Mucosa of rectum (tissue), 2 donors: ENCODE measurements around the gene SPRYD7.

Experiments
- H3K27ac ChIP-seq, 2 donors: one replicate each; pipeline ENCODE4 v1.7.0; 2013; ENCODE audit warnings: inconsistent platforms in 2 of 2, low read depth in 2 of 2, low read length in 2 of 2
- H3K27me3 ChIP-seq, 2 donors: one replicate each; pipeline ENCODE4 v1.7.0; 2013; ENCODE audit warnings: low read length in 2 of 2; ENCODE audit not compliant: control insufficient read depth in 2 of 2, insufficient read depth in 2 of 2
- H3K36me3 ChIP-seq, 2 donors: one replicate each; pipeline ENCODE4 v1.7.0; 2013; ENCODE audit warnings: low read length in 2 of 2; ENCODE audit not compliant: control insufficient read depth in 2 of 2, insufficient read depth in 2 of 2
- H3K4me1 ChIP-seq, 2 donors: one replicate each; pipeline ENCODE4 v1.7.0; 2013; ENCODE audit warnings: low read length in 2 of 2, mild to moderate bottlenecking in 1 of 2; ENCODE audit not compliant: control insufficient read depth in 2 of 2, insufficient read depth in 2 of 2
- H3K4me3 ChIP-seq, 2 donors: one replicate each; pipeline ENCODE4 v1.7.0; 2013; ENCODE audit warnings: low read length in 2 of 2
- H3K9ac ChIP-seq, 2 donors: one replicate each; pipeline ENCODE4 v1.7.0; 2013; ENCODE audit warnings: low read length in 2 of 2, low read depth in 1 of 2, mild to moderate bottlenecking in 1 of 2
- H3K9me3 ChIP-seq, 2 donors: one replicate each; pipeline ENCODE4 v1.7.0; 2013; ENCODE audit warnings: low read length in 2 of 2; ENCODE audit not compliant: control insufficient read depth in 2 of 2
- donor health status: healthy.
- donor health status: Normal muscosa, but diverticular disease.

Gene SPRYD7

GRCh38 chr13:49904729-49905456 lies 31.2 kb downstream of the SPRYD7 start:
- H3K27ac ChIP-seq = no peak overlapping the region
- H3K9ac ChIP-seq = no peak overlapping the region
- H3K9me3 ChIP-seq = no peaks in the 10 kb centered on the region
- no peaks in the 10 kb centered on the region for H3K36me3 ChIP-seq
- H3K4me1 ChIP-seq = no peaks in the 10 kb centered on the region
- no peak overlapping the region for H3K4me3 ChIP-seq
- no peaks in the 10 kb centered on the region for H3K27me3 ChIP-seq

DNA sequence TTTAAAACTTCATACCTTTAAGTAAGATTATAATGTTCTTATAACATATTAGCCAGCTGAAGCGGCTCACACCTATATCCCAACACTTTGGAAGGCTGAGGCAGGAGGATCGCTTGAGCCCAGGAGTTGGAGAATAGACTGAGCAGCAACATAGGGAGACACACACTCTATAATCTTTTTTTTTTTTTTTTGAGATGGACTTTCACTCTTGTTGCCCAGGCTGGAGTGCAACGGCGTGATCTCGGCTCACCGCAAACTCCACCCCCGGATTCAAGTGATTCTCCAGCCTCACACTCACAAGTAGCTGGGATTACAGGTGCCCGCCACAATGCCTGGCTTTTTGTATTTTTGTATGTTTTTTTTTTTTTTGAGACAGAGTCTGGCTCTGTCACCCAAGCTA lies 37.3 kb downstream of the SPRYD7 start:
- no peaks in the 10 kb centered on the region for H3K9me3 ChIP-seq
- no peak overlapping the region for H3K27ac ChIP-seq
- no peaks in the 10 kb centered on the region for H3K27me3 ChIP-seq
- H3K9ac ChIP-seq = no peak overlapping the region
- H3K4me3 ChIP-seq = no peak overlapping the region
- H3K4me1 ChIP-seq = no peaks in the 10 kb centered on the region
- H3K36me3 ChIP-seq = no peaks in the 10 kb centered on the region

DNA sequence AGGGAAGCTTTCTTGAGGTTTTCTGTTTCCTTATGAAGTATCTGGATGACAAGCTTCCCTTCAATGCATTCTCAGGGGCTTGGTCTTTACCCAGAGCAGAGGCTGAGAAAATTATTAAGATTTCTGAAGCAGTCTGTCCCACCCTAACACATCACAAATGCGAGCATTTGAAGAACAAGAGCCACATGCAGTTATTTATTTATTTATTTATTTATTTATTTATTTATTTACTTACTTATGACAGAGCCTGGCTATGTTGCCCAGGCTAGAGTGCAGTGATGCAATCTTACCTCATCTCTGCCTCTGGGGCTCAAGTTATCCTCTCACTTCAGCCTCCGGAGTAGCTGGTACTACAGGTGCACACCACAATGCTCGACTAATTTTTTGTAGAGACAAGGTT lies 38.4 kb downstream of the SPRYD7 start:
- Histone ChIP-seq H3K27me3 (no peaks in the 10 kb centered on the region), H3K9ac (no peak overlapping the region), H3K9me3 (no peaks in the 10 kb centered on the region), H3K27ac (no peak overlapping the region), H3K36me3 (no peaks in the 10 kb centered on the region), H3K4me3 (no peak overlapping the region), H3K4me1 (no peaks in the 10 kb centered on the region)

DNA sequence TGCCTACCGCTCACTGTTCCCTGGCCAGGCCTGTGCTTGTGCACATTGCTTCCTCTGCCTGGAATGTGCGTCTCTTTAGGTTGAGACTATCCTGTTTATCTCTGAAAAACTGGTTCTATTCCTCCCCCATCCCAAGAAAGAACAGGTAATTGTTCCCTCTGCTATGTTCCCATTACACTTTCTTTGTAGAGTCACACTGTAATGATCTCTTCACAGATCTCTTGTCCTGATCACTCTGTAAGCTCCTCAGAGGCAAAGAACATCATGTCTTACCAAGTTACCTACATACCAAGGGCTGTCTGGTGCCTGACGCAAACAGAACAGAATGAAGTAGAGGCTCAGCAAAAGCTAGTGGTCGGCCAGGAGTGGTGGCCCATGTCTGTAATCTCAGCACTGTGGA lies 40.3 kb downstream of the SPRYD7 start:
- Histone ChIP-seq H3K4me3 (no peak overlapping the region), H3K27ac (no peak overlapping the region), H3K27me3 (no peaks in the 10 kb centered on the region), H3K9me3 (no peaks in the 10 kb centered on the region), H3K9ac (no peak overlapping the region), H3K4me1 (no peaks in the 10 kb centered on the region), H3K36me3 (no peaks in the 10 kb centered on the region)

DNA sequence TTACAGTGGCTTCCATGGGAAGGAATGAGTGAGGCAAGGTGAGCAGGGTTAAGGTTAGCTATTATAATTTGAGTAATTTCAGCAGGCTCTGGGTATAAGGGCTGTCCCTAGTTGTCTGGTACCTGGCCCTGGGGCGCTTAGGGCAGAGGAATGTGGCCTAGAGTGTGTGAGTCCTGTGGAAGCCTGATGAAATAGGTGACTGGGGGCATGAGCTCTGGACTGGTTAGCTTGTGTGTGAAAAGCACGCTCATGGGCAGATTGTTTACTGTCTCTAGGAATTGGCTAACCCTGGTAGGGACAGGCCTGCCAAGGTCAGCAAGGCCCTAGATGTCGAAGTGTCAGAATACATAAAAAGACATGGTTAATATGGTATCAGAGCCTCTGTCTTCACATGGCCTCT lies 42.5 kb downstream of the SPRYD7 start:
- Histone ChIP-seq H3K9ac (no peak overlapping the region), H3K4me1 (no peaks in the 10 kb centered on the region), H3K27me3 (no peaks in the 10 kb centered on the region), H3K27ac (no peak overlapping the region), H3K4me3 (no peak overlapping the region), H3K9me3 (no peaks in the 10 kb centered on the region), H3K36me3 (no peaks in the 10 kb centered on the region)

DNA sequence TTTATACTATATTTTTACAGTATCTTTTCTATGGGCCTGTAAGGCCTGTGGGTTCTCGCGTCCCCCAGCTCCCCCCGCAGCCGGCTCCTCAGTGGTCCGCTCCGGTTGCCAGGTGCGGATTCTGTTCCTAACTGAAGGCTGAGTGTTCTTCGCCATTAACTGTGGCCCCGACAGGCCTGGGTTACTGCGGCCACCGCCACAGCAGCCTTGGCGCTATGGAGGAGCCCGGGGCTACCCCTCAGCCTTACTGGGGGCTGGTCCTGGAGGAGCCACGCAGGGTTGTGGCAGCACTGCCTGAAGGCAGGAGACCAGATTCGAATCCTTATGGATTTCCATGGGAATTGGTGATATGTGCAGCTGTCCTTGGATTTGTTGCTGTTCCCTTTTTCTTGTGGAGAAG lies 45.8 kb downstream of the SPRYD7 start:
- no peaks in the 10 kb centered on the region for H3K4me1 ChIP-seq
- no peaks in the 10 kb centered on the region for H3K36me3 ChIP-seq
- H3K4me3 ChIP-seq = no peak overlapping the region
- H3K27ac ChIP-seq = no peak overlapping the region
- H3K9me3 ChIP-seq = no peaks in the 10 kb centered on the region
- H3K27me3 ChIP-seq = no peaks in the 10 kb centered on the region
- no peak overlapping the region for H3K9ac ChIP-seq

DNA sequence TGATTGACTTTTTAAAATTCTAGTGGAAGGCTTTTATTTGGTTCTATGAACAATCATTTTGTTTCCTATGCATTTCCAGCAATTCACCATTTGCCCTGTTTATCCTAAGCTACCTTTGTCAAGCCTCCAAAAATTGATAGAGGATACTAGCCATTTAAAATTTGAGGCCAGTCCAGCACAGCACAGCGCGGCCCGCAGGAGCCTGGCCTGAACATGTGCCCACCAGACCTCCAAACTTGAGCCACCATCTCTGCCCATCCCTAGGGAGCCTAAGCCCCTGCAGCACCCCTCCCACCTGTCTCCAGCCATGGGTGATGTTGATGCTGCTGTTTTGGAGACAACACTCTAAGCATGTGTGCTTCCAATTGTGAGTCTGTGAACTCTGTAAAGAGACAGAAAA lies 57.5 kb downstream of the SPRYD7 start:
- Histone ChIP-seq H3K9ac (no peak overlapping the region), H3K27me3 (no peaks in the 10 kb centered on the region), H3K27ac (no peak overlapping the region), H3K36me3 (no peaks in the 10 kb centered on the region), H3K9me3 (peaks cover 0 to 13% of the 10 kb centered on the region in 2 donors), H3K4me1 (no peaks in the 10 kb centered on the region), H3K4me3 (no peak overlapping the region)

DNA sequence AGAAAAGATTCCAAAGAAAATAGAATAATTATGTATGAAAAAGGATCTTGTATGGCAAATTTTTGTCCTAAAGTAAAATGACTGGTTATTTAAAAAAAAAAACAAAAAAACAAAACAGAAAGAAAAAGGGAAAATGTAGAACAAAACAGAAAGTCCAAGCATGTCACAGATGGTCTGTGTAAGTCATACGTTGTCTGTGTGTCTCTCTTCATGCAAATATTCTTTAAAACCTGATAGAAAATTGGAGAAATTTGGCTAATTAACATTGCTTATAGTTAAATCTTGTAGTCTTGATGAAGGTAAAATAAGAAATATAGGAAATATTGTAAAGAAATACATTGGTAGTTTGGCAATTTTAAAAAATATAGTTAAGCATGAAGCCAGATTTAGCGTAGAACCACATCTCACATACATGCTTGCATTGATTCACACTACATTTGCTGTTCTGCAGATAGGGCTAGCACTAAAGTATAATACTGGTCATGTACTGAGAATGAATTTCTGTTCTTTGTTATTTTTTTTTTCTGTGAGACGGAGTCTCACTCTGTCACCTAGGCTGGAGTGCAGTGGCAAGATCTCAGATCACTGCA lies 58.4 kb downstream of the SPRYD7 start:
- Histone ChIP-seq H3K27me3 (no peaks in the 10 kb centered on the region), H3K4me3 (no peak overlapping the region), H3K9ac (no peak overlapping the region), H3K36me3 (no peaks in the 10 kb centered on the region), H3K9me3 (peaks cover 0 to 13% of the 10 kb centered on the region in 2 donors), H3K27ac (no peak overlapping the region), H3K4me1 (no peaks in the 10 kb centered on the region)

GRCh38 chr13:49874430-49874829 lies 61.7 kb downstream of the SPRYD7 start:
- no peak overlapping the region for H3K27ac ChIP-seq
- H3K27me3 ChIP-seq = no peaks in the 10 kb centered on the region
- H3K4me1 ChIP-seq = no peaks in the 10 kb centered on the region
- H3K36me3 ChIP-seq = no peaks in the 10 kb centered on the region
- peaks cover 0 to 13% of the 10 kb centered on the region in 2 donors for H3K9me3 ChIP-seq
- no peak overlapping the region for H3K4me3 ChIP-seq
- no peak overlapping the region for H3K9ac ChIP-seq

DNA sequence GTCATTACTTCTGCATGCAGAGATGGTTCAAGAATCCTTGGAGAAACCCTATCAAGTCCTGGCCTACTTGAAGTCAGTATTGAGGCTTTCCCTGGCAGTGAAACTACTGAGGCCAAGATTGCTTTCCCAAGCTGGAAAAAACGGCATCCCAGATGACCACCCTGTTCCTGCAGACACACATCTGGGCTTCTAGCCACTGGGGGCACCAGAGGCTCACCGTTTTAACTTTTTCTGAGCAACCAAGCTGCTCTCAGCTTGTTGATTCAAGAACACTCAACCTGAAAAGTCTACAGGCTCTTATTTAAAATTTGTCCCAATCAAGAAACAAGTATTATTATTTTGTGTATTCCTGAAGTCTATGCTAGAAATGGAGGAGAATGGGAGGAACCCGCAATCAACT lies 66.6 kb downstream of the SPRYD7 start:
- Histone ChIP-seq H3K27ac (no peak overlapping the region), H3K27me3 (no peaks in the 10 kb centered on the region), H3K9ac (no peak overlapping the region), H3K4me3 (no peak overlapping the region), H3K9me3 (peaks cover 0 to under 1% of the 10 kb centered on the region in 2 donors), H3K4me1 (no peaks in the 10 kb centered on the region), H3K36me3 (no peaks in the 10 kb centered on the region)
